BE2C (cell line): ENCODE measurements around the gene BARHL1.

Experiments
- DNase-seq: peaks from one replicate; pipeline ENCODE4 v3.0.0-alpha.2; 2020
- H3K27me3 ChIP-seq: fragments of 250-450 bp; sonication (Bioruptor Pico); 2 replicates; pipeline ENCODE4 v1.5.1; 2020; ENCODE audit warnings: mild to moderate bottlenecking
- H3K36me3 ChIP-seq: fragments of 250-450 bp; sonication (Bioruptor Pico); 2 replicates; pipeline ENCODE4 v1.5.1; 2020; ENCODE audit warnings: mild to moderate bottlenecking
- H3K4me1 ChIP-seq: fragments of 250-450 bp; sonication (Bioruptor Pico); 2 replicates; pipeline ENCODE4 v1.5.1; 2020
- H3K4me3 ChIP-seq: 2 replicates; pipeline ENCODE4 v1.5.1; 2011; ENCODE audit warnings: low read depth, low read length
- H3K9me3 ChIP-seq: fragments of 250-450 bp; sonication (Bioruptor Pico); 2 replicates; pipeline ENCODE4 v1.5.1; 2020
- TF ChIP-seq, protein P1 (sequence below): IDR thresholded peaks from 2 replicates; pipeline ENCODE4 v1.5.1; 2012; ENCODE audit warnings: mild to moderate bottlenecking, low read depth, low read length

BARHL1 gene

DNA sequence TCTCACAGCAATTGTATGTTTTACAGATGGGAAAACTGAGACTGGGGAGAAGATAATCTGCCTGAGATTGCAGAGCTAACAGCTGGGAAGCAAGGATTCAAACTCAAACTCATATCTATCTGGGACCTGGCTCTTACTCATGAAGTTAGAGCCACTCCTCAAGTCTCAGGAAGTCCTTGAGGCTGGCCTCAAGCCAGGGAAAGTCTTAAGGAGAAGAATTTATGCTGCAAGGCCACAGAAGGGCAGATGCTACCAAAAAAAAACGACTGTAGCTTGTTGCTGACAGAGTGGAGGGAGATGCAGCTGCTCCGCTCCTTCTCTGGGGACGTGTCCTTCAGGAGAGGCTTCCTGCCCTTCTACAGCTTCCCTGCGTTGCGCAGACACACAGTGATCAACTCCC lies 39.8 kb downstream of the BARHL1 start:
- TF ChIP-seq, protein P1, sequence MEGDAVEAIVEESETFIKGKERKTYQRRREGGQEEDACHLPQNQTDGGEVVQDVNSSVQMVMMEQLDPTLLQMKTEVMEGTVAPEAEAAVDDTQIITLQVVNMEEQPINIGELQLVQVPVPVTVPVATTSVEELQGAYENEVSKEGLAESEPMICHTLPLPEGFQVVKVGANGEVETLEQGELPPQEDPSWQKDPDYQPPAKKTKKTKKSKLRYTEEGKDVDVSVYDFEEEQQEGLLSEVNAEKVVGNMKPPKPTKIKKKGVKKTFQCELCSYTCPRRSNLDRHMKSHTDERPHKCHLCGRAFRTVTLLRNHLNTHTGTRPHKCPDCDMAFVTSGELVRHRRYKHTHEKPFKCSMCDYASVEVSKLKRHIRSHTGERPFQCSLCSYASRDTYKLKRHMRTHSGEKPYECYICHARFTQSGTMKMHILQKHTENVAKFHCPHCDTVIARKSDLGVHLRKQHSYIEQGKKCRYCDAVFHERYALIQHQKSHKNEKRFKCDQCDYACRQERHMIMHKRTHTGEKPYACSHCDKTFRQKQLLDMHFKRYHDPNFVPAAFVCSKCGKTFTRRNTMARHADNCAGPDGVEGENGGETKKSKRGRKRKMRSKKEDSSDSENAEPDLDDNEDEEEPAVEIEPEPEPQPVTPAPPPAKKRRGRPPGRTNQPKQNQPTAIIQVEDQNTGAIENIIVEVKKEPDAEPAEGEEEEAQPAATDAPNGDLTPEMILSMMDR: no peak
- Histone ChIP-seq H3K4me1 (no peaks in the 10 kb centered on the region), H3K36me3 (peaks cover 50% of the 10 kb centered on the region), H3K27me3 (no peaks in the 10 kb centered on the region), H3K9me3 (no peaks in the 10 kb centered on the region), H3K4me3 (no peak overlapping the region)
- no peak for DNase-seq

GRCh38 chr9:132626285-132626684 lies 43.9 kb downstream of the BARHL1 start:
- peaks cover 65% of the 10 kb centered on the region for H3K36me3 ChIP-seq
- H3K4me3 ChIP-seq: no peak overlapping the region
- DNase-seq: no peak

DNA sequence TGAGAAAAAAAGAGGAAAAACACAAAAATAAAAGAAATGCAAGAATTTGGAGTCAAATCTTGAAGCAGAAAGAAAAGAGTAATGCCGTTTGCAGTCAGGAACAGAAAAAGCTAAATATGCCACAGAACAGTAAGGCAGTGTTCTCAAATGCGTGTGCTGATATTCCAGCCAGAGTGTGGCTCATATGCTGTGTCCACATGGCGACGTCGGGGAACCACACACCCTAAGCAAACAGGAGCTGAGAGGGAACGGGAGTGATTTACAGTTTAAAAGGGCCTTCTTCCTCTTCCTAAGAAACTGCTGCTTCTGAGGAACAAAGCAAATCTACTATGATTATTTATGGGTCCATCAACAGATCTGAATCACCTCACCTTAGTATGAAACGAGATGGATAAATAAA lies 44.7 kb downstream of the BARHL1 start:
- Histone ChIP-seq H3K27me3 (no peaks in the 10 kb centered on the region), H3K9me3 (no peaks in the 10 kb centered on the region), H3K4me3 (no peak overlapping the region), H3K4me1 (no peaks in the 10 kb centered on the region; the same call in 1 of the 2 replicates), H3K36me3 (peaks cover 66% of the 10 kb centered on the region)
- TF ChIP-seq, protein P1: no peak
- no peak for DNase-seq

More at GRCh38 chr9:132626285-132626684, 43.9 kb downstream of the BARHL1 start:
- TF ChIP-seq, protein P1: no peak
- Histone ChIP-seq H3K27me3 (no peaks in the 10 kb centered on the region), H3K9me3 (no peaks in the 10 kb centered on the region), H3K4me1 (no peaks in the 10 kb centered on the region)

- TF ChIP-seq, protein P1: no peak
- Histone ChIP-seq H3K9me3 (no peaks in the 10 kb centered on the region), H3K27me3 (no peaks in the 10 kb centered on the region), H3K36me3 (peaks cover 61% of the 10 kb centered on the region), H3K4me1 (no peaks in the 10 kb centered on the region; the same call in 1 of the 2 replicates), H3K4me3 (no peak overlapping the region)
- no peak for DNase-seq
These were observed 45.2 kb downstream of the BARHL1 start for GRCh38 chr9:132627594-132627993.

DNA sequence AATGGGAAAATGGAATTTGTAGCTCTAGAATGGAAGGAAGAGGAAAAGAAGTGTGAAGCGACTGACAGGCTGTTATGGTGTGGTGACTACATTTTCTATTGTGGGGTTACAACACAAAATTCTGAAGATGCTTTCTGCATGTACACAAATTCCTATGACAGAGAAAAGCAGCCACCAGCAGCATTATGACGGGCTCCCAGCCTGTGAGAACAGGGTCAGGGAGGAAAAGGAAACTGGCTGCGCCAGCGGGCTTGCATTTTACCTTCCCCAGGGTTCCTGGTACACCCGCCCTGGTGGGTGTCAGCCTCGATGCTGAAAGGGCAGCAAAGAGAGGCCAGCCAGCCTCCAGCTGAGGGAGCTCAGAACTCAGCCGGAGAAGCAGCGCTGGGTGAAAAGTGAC lies 46.3 kb downstream of the BARHL1 start:
- Histone ChIP-seq H3K36me3 (peaks cover 55% of the 10 kb centered on the region), H3K4me1 (no peaks in the 10 kb centered on the region; the same call in 1 of the 2 replicates), H3K4me3 (no peak overlapping the region), H3K27me3 (no peaks in the 10 kb centered on the region), H3K9me3 (no peaks in the 10 kb centered on the region)
- TF ChIP-seq, protein P1: no peak
- no peak for DNase-seq

- no peaks in the 10 kb centered on the region; the same call in 1 of the 2 replicates for H3K4me1 ChIP-seq
These were observed 47.7 kb downstream of the BARHL1 start for GRCh38 chr9:132630116-132630515.

More at GRCh38 chr9:132630116-132630515, 47.7 kb downstream of the BARHL1 start:
- Histone ChIP-seq H3K36me3 (peaks cover 46% of the 10 kb centered on the region), H3K27me3 (no peaks in the 10 kb centered on the region), H3K4me3 (no peak overlapping the region), H3K9me3 (no peaks in the 10 kb centered on the region)
- TF ChIP-seq, protein P1: no peak
- no peak for DNase-seq
